Mucosa of descending colon (tissue), 3 donors: Measurements from ENCODE around the gene GPR137. TPM values are rescaled to one million over a fixed set of nuclear protein-coding genes. Genes with fewer than 3 reads are reported as not detected.

Experiments
- ATAC-seq: fragments of 200-7000 bp; cut with Tn5 transposase; one replicate; pipeline ENCODE4 v1.9.1; 2020; ENCODE audit warnings: mild to moderate bottlenecking, moderate library complexity
- DNase-seq, 3 donors: peaks; one replicate each; pipeline ENCODE4 v3.0.0-alpha.2; 2020
- H3K36me3 ChIP-seq: fragments of 200-600 bp; one replicate; pipeline ENCODE4 v1.8.0; 2021; ENCODE audit warnings: low read depth, mild to moderate bottlenecking
- H3K4me1 ChIP-seq: fragments of 200-600 bp; one replicate; pipeline ENCODE4 v1.8.0; 2021; ENCODE audit warnings: low read depth, mild to moderate bottlenecking
- H3K4me3 ChIP-seq: fragments of 200-600 bp; one replicate; pipeline ENCODE4 v1.8.0; 2021; ENCODE audit warnings: mild to moderate bottlenecking
- H3K9me3 ChIP-seq: fragments of 200-600 bp; one replicate; pipeline ENCODE4 v1.8.0; 2021; ENCODE audit warnings: mild to moderate bottlenecking
- CTCF ChIP-seq: fragments of 200-600 bp; IDR thresholded peaks from one replicate; pipeline ENCODE4 v1.8.0; 2022; ENCODE audit warnings: antibody characterized with exemption, mild to moderate bottlenecking
- intact Hi-C, 2 donors: fragments of 100-400 bp; cut with DNase I in 1 of 2; cut with micrococcal nuclease in 1 of 2; formaldehyde crosslinking; loops; one replicate each; pipeline versions ENCODE4 v1.11.0 to v1.11.1; 2022; cut with DNase I, micrococcal nuclease
- total RNA-seq, 3 donors: library from RNA; stranded (reverse); fragmentation: NEBNext Ultra II Directional in 2 of 3; extraction: Animal tissue kit (Norgen Biotek cat#: 25700) in 2 of 3; gene quantifications; one replicate each; pipeline versions ENCODE4 v1.2.1 to v1.2.4, GENCODE V29; 2021 to 2023
- donor health status: DM: no; HTN: no; CAD: no; lungs with moderate emphysema.
- donor health status: DM: no; HTN: no; CAD: no.
- donor health status: DM: no; HTN: yes; CAD: no.

GPR137 gene
- total RNA-seq, 3 donors from 2014 or later: 31.2 to 46.7 (median 40.6) TPM

DNA sequence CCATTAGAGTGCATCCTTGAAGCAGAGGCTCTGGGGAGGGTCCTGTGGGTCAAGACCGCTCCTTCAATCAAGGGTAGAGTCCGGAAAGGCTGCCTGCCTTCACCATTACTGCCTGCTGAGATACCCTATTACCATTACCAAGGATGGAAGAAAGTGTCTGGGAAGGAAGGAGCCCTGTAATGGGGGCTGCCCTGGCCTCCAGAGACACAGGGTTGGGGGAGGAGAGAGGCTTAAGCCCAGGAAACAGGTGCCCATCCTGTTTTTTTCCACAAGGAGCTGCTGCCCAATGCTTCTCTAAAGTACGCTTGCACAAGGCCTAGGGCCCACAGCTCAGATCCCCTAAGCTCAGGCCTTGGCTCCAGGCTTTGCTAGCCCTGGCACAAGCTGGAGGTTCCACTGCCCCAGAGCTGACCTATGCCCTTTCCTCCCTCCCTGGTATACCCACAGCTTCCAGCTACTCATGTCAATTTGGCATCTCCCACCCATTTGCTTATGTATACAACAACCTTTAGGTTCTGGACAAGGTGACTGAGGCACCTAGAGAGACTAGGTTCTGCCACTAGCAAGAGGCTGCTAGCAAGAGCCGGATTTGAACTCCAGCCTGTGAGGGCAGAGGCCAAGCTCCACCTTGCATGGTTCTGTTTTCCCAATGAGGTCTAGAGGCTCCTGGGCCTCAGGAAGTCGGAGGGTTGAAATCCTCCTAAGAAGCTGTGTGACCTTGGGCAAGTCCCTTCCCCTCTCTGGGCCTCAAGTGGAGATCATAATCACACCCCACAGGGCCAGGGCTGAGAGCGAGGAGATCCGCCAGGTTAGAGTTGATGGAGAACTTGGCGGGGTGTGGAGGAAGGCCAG is 35.9 kb upstream of the GPR137 start:
- intact Hi-C loops: loop anchor here in 1 of 2 donors (10.0 kb wide), 1 partner anchor 65 kb away; the partner anchor contains the start of gene STIP1
- no peak for TF ChIP-seq CTCF

DNA sequence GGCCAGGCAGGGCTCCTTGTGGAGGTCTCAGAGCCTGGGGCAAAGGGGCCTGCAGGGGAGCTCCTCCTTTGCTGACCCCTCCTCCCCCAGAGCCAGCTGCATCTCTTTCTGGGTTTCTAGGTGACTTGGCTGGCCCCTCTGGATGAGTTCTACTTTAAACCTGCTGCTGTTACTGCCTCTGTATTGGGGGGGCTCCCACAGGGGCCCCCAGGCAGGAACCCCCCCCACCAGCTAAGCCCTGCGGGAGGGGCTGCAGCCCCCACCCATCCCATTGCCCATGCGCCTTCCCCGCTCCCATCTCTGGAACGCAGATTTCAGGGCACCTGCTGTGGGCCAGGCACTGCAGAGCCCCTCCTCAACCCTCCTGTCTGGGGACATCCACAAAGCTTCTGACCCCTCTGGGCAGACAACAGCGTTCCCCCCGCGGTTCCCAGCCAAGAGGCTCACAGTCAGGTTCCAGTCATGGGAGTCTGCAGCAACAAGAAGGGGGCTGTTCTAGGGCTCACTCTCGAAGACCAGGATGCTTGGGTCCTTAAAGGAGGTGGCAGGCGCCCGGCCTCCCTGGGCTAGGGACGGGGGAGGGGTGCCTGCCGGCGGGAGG is 35.1 kb upstream of the GPR137 start:
- H3K9me3 ChIP-seq: no peaks in the 10 kb centered on the region
- no peak overlapping the region for H3K4me3 ChIP-seq
- H3K36me3 ChIP-seq: no peaks in the 10 kb centered on the region
- ATAC-seq (no peak), DNase-seq (peak; percentile 25 to 58 (median 57))
- intact Hi-C loops: no loop called here
- H3K4me1 ChIP-seq: peaks cover 22% of the 10 kb centered on the region
- TF ChIP-seq CTCF: no peak

More for the DNA sequence above, 35.9 kb upstream of the GPR137 start:
- DNase-seq (no peak), ATAC-seq (no peak)
- Histone ChIP-seq H3K4me3 (no peak overlapping the region), H3K36me3 (no peaks in the 10 kb centered on the region), H3K9me3 (no peaks in the 10 kb centered on the region), H3K4me1 (peaks cover 27% of the 10 kb centered on the region)

DNA sequence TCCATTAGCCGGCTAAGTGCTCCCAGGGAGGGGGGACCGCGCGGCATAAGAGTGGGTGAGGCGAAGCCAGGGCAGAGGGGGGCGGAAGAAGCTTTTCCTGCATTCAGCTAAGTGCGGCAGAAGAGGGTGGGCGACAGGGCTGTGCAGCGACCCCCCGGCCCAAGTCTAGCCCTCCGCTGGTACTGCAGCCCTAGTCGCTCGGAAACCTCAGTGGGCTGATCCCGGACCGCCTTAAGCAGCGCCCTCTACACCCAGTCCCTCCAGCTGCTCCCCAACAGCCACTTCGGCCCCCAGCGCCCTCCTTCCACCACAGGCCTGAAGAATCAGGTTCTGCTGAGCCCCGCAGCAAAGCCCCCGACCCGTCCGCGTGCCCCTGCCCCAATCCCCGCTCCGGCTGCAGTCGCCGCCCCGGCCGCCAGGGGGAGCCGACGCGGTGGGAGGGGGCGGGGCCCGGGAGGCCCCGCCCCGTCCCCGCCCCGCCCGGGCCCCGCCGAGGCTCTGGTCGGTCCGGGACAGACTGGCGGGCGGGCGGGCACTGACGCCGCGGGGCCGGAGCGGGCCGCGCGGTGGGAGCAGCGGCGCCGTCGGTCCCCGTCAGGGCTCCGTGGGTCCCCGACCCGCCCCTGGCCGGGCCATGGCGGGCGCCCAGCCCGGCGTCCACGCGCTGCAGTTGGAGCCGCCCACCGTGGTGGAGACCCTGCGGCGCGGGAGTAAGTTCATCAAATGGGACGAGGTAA is 34.5 kb upstream of the GPR137 start, which contains the start of gene PLCB3:
TSS of gene PLCB3 (plus strand) at position 515 of the 737 bp plus-strand sequence. CDS start at position 635, 120 bp downstream.
- peak; percentile 69 to 83 (median 77) for DNase-seq
- H3K9me3 ChIP-seq: no peaks in the 10 kb centered on the region
- TF ChIP-seq CTCF: peak; percentile 94
- H3K36me3 ChIP-seq: no peaks in the 10 kb centered on the region
- ATAC-seq: peak; percentile 74
- H3K4me1 ChIP-seq: peaks cover 22% of the 10 kb centered on the region
- intact Hi-C loops: no loop called here
- peak within 1 kb of the TSS; percentile 78 for H3K4me3 ChIP-seq

DNA sequence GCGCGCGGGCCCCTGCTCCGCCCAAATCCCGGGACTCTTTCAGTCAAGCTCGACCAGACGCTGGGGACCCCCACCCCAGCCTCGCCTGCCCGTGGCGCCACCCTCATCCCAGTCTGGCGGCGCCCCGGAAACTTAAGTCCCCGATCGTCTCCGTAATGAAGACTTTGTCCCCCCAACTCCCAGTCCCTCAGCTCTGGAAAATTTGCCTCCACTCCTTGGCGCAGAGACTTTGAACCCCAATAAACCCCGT is 34.0 kb upstream of the GPR137 start:
- H3K36me3 ChIP-seq: no peaks in the 10 kb centered on the region
- peaks cover 22% of the 10 kb centered on the region for H3K4me1 ChIP-seq
- no peak for DNase-seq
- H3K9me3 ChIP-seq: no peaks in the 10 kb centered on the region
- H3K4me3 ChIP-seq: peak overlapping the region; percentile 78
- intact Hi-C loops: no loop called here
- TF ChIP-seq CTCF: no peak
- ATAC-seq: no peak

- peak overlapping the region; percentile 78 for H3K4me3 ChIP-seq
- ATAC-seq: peak; percentile 82
- intact Hi-C loops: no loop called here
- TF ChIP-seq CTCF: no peak
- no peaks in the 10 kb centered on the region for H3K9me3 ChIP-seq
- peak; percentile 90 to 92 (median 91) for DNase-seq
- H3K4me1 ChIP-seq: peaks cover 22% of the 10 kb centered on the region
- H3K36me3 ChIP-seq: no peaks in the 10 kb centered on the region
These were observed 33.4 kb upstream of the GPR137 start for GRCh38 chr11:64252003-64252872.
